Cardiac fibroblast (primary cell): ENCODE results near the gene NNAT.
"Not testable (repeated sequence)": the region's sequence is repeated elsewhere in the genome, so short reads cannot be mapped to it uniquely, and the experiment has no call there.

Experiments used
- DNase-seq, 2 donors: peaks; one replicate each; pipeline versions ENCODE4 v3.0.0 to v3.0.0-alpha.2; 2010; ENCODE audit warnings: low read depth in 2 of 2
- H3K4me3 ChIP-seq, 2 donors: replicated peaks in 1 of 2; 1 replicate in 1 of 2; 2 replicates in 1 of 2; pipeline ENCODE4 v1.5.1; 2011; ENCODE audit warnings: low read depth in 2 of 2, low read length in 2 of 2, mild to moderate bottlenecking in 2 of 2, moderate library complexity in 1 of 2
- TF ChIP-seq, protein P1 (sequence below): IDR thresholded peaks from one replicate; pipeline ENCODE4 v1.5.1; 2011; ENCODE audit warnings: low read depth, mild to moderate bottlenecking, low read length, inconsistent platforms

The NNAT gene

GRCh38 chr20:37552415-37552814 lies 31.4 kb downstream of the NNAT start:
- TF ChIP-seq, protein P1, sequence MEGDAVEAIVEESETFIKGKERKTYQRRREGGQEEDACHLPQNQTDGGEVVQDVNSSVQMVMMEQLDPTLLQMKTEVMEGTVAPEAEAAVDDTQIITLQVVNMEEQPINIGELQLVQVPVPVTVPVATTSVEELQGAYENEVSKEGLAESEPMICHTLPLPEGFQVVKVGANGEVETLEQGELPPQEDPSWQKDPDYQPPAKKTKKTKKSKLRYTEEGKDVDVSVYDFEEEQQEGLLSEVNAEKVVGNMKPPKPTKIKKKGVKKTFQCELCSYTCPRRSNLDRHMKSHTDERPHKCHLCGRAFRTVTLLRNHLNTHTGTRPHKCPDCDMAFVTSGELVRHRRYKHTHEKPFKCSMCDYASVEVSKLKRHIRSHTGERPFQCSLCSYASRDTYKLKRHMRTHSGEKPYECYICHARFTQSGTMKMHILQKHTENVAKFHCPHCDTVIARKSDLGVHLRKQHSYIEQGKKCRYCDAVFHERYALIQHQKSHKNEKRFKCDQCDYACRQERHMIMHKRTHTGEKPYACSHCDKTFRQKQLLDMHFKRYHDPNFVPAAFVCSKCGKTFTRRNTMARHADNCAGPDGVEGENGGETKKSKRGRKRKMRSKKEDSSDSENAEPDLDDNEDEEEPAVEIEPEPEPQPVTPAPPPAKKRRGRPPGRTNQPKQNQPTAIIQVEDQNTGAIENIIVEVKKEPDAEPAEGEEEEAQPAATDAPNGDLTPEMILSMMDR, result no peak
- peak in 1 of 2 donors; percentile 26 for DNase-seq
- H3K4me3 ChIP-seq, result no peak overlapping the region

GRCh38 chr20:37554721-37555298 lies 33.8 kb downstream of the NNAT start:
- DNase-seq, H3K4me3 ChIP-seq: not testable (repeated sequence)

- no peak overlapping the region for H3K4me3 ChIP-seq
- TF ChIP-seq, protein P1, result no peak
- DNase-seq, result no peak
Observed at GRCh38 chr20:37556538-37556937, 35.5 kb downstream of the NNAT start.

GRCh38 chr20:37558306-37558705 lies 37.3 kb downstream of the NNAT start:
- H3K4me3 ChIP-seq, result no peak overlapping the region
- TF ChIP-seq, protein P1, result no peak
- no peak for DNase-seq

GRCh38 chr20:37558779-37559178 lies 37.7 kb downstream of the NNAT start:
- no peak for DNase-seq
- TF ChIP-seq, protein P1, result no peak
- H3K4me3 ChIP-seq, result no peak overlapping the region

DNA sequence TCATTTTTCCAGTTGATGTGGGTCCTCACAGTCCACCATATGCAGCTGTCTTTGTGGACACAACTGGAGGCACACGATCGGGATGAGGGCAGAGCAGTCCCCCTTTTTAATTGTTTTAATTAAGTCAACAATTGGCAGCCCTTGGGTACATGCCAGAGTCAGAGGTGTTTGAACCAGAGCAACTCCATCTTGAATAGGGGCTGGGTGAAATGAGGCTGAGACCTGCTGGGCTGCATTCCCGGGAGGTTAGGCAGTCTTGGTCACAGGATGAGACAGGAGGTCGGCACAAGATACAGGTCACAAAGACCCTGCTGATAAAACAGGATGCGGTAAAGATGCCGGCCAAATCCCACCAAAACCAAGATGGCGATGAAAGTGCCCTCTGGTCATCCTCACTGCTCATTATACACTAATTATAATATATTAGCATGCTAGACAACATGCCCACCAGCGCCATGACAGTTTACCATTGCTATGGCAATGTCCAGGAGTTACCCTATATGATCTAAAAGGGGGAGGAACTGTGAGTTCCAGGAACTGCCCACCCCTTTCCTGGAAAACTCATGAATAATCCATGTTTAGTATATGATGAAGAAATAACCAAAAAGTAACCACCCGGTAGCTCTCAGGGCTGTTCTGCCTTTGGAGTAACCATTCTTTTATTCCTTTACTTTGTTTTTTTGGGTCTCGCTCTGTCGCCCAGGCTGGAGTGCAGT lies 38.4 kb downstream of the NNAT start:
- TF ChIP-seq, protein P1, result no peak
- H3K4me3 ChIP-seq, result no peak overlapping the region
- DNase-seq, result no peak

- H3K4me3 ChIP-seq, result no peak overlapping the region
- no peak for DNase-seq
- TF ChIP-seq, protein P1, result no peak
Observed at GRCh38 chr20:37560629-37561028, 39.6 kb downstream of the NNAT start.
